ENCODE data around the gene ARHGDIB.

The ARHGDIB gene

DNA sequence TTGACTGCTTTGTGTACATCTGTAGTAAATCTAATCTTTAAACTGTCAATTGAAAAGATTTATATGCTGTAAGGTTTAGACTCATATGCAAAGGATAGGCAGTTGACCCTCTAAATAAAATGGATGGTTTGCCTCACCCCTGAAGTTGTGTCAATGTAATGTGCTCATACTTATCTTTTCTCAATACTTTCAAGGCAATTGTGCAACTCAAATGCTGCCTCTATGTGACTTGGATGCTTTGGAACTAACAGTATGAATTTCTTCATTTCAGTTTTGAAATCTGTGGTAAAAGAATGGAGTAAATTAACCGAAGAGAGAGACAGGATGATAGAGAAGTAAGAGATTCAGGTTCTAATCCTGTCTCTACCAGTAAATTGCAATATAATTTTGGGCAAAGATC, 21.2 kb upstream of the ARHGDIB start:
- no peak for DNase-seq

DNA sequence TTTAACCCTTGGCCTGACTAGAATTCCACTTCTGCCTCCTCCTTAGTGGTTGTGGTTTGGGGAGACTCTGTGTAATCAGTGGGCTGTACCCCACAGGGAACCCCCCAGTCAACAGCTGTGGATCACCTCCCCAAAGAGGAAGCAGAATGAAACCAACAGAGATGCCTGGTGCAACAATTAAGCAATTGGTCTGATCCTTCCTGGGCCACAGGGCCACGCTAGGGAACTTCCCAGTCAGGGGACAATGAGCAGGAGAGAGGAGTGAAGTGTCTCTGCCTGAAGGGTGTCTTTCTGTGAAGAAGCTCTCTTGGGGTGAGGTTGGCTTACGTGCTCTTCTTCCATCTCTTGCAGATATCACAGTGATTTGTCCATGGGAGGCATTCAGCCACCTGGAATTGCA, 19.6 kb upstream of the ARHGDIB start:
- DNase-seq: no peak

DNA sequence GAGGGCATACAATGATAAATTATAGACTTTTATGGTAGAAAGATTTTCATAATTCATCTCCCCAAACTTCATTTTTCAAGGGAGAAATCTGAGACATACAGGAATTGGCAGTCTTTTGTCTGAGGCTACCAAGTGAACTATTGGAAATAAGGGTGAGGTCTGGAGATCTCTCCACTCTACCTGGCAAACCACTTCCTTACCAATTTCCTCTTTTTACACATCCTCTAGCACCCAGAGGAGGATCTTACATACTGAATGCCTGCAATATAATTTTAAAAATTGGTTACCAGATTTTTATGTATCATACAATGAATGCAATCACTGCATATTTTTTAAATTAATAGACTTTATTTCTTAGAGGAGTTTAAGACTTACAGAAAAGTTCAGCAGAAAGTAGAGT, 18.1 kb upstream of the ARHGDIB start:
- DNase-seq: no peak

DNA sequence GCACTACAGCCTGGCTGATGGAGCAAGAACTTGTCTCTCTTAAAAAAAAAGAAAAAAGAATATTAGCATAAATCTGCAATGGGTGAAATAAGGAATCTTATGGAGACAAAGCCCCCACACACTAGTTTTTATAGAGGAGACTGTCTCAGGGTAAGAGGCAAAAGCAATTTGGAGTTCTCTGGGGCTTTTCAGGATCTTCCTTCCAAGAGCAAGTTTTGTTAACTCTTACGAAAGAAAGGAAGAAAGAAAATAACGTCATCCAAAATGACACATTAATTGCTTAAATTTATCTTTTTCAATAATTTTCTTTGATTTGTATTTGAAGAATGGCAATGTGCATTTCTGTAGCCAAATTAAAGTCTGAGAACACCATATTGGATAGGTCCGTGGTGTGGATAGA, 15.3 kb upstream of the ARHGDIB start:
- DNase-seq: no peak

DNA sequence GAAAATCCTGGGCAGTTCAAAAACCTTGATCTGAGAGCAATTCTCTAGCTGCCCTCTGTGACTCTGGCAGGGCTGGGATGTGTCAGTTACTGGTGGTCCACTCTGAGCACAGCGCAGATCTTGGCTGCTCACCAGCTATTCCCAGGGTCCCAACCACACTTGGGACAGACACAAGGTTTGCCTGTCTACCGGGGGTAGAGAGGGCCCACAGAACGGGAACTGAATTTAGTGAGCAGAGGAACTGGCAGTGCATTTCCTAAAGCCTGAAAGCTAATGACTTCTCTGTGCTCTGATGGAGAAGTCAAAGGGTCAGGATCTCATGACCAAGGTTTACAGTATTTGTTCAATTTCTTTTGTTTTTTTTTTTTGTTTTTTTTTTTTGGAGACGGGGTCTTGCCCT, 14.1 kb upstream of the ARHGDIB start:
- no peak for DNase-seq

DNA sequence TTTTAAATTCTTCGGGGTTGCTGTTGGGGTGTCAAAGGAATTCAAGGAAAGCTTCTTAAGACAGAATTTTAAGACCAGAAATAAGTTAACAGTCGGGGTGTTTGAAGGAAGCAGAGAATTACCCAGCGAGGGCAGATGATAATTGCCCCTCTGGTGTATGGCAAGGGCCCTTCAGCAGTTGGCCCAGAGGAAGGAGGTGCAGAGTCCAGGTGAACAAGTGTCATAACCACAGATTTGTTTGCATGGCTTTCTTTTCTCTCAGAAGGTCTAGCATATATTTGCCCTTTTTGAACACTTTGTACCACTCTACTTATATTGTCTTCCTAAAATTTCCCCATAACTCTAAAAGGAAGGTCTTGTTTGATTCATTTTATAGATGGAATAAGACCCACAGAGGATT, 13.2 kb upstream of the ARHGDIB start:
- DNase-seq: no peak

DNA sequence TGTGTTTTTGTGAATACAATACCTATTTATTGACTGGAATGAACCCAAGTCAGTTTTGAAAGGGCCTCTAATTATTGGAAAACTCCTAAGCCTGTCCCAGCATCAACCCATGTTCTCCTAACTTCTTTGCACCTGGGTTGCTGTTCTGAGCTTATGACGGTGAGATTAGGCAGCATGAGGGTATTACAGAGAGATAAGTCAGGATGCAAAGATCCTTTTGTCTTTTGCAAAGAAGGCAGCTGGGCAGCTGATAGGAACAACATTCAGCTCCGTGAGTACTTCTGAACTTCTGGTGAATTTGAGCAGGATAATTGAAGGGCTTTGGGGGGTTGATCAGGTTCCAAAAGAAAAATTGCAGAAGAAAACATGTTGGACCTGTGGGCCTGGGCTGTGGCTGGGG, 11.4 kb upstream of the ARHGDIB start, which contains the start of gene PDE6H:
Gene PDE6H (plus strand): TSS at position 227 of the 400 bp plus-strand sequence. CDS start 4,971 bp downstream, outside the sequence.
- DNase-seq: no peak

DNA sequence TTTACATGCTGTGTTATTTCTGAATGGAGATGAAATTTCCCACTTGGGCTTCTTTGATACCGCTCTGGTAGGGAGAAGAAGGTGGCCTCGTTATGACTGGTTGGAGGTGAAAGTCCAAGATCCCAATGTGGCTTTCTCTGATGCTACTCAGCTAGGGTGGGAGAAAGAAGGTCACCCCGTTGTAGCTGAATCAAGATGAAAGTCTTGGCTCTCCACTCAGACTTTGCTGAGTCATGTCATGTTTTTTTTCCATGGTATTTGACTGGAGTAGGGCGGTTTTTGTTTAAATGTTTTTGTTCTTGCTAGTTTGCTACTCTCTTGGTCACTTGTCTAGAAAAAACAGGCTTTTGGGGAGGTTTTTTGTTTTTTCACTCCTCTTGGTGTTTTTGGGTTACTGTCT, 9.1 kb upstream of the ARHGDIB start:
- DNase-seq: no peak

DNA sequence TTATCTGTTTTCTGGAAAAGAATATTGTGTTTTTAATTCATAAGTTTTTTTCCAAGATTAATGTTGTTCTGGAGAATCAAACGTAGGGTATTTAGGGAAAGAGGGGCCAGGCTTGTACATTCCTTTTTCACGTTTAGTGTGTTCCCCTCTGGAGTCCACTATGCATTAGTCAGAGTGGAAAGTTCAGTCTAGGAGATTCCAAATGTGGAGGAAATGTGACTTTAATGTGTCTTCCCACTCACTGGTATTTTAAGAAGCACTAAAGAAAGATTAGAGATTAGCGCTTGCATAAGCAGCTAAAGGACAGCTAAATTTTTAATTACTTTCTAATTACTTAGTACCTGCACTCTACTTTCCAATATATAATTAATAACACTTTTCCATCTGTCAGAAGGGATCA, 7.1 kb upstream of the ARHGDIB start:
- no peak for DNase-seq

DNA sequence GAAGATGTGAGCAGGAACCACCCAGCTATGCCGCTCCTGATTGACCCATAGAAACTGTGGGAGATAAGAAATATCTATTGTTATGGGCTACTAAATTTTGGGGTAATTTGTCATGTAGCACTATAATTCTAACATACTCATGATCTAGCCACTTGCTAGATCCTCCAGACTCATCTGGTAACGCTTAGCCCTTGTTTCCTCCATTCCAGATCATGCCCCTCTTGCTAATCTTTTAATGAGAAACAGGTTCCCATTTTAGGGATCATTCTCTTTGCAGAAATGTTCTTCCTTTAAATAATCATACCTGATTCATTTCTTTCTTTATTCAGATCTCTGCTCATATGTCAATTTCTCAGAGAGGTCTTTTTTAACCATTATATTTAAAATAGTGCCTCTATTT, 3.8 kb upstream of the ARHGDIB start:
- no peak for DNase-seq

DNA sequence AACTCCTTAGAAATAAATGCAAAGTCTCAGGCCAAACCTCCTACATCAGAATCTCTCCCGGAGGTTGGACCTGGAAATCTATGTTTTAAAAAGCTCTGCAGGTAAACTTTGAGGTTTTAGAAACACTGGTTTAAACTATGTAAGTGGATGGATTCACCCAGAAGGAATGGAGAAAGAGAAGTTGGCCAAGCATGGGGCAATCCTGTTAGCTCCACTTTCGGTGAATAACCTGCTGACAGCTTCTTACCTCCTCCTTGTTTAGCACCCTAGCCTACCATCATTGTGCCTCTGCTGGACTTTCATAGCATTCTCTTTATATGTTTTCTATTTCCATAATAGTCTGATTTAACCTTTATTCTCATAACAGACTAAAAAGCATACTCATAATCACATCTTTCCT, 3.0 kb upstream of the ARHGDIB start:
- DNase-seq: no peak

DNA sequence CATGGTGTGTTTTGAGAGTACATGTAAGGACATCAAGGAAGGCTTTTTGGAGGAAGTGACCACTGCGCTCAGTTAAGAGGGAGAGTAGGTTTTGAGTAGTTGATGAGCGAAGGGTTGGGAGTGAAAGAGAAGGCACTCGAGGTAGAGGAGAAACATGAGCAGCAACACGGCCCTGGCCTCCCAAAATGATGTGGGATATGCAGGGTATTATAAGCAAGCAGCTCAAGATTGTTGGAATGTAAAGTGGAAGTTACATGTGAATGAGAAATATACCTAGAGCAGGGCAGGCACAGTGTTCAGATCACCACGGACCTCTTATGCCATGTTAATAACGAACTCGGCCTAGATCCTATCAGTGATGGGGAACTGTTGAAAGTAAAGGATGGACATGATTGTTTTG, 2.1 kb upstream of the ARHGDIB start:
- DNase-seq: no peak

DNA sequence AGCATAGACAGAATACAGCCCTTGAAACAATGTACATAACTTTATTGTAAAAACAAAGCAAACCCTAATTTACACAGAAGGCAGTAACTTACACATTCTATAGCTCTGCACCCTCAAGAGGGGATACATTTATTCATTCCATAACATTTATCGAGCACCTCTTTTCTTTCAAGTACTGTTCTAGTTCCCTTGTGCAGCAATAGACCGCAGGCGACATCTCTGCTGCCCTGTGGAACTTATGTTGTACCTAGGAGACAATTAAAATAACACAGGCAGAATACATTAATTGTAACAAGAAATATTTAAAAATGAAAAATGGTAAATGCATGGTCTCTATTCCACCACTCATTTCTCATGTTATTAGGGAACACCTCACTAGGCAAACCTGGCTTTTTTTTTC, 1.4 kb upstream of the ARHGDIB start:
- DNase-seq: no peak

DNA sequence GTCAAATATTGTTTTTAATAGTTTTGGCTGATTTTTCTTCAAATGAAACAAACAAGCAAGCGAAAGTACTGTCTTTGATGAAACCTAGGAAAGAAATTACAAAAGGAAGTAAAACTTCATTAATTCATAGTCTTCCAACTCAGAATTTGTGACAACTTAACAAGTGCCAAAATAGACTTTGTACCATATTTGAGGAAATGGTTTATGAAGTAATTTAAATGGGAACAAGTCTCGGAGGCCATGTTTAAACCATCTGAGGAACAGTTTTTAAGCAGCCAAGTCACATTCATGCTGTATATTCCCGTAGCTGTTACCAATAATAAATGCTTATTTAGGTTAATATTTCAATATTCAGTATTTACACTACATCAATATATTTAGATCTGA, 745 bp upstream of the ARHGDIB start:
- no peak for DNase-seq

DNA sequence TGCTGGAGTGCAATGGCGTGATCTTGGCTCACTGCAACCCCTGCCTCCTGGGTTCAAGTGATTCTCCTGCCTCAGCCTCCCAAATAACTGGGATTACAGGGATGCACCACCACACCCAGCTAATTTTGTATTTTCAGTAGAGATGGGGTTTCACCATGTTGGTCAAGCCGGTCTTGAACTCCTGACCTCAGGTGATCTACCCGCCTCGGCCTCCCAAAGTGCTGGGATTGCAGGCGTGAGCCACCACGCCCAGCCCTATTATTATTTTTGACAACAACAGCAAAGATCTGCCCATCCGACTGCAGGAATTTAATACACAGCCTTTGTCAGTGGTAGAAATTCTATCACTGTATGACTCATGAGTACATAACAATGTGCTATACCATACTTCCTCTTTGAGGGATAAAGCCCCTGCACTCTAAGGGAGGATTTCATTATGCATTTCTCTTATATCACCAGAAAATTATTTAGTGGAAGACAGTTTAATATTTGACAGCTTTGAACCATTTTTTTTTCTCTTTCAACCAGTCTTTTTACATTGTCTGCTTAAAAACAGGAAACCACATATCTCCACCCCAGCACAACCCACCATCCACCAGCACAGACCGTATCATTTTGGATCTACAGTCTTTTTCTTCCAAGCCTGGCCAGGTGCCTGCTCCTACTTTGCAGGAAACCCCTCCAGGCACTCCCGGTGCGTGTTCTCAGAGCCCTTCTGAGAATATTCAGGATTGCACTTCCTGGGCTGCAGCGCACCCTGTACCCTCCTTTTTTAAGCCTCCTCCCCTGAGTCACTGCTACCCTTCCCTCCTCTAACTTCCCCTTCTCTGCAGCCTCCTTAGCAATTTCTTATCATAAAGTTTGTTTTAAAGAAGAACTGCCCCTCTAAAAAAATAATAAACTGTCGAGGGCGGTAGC, 594 bp downstream of the ARHGDIB start:
- DNase-seq: peak in 5 of 6 experiments; percentile 52 to 92 (median 83)

DNA sequence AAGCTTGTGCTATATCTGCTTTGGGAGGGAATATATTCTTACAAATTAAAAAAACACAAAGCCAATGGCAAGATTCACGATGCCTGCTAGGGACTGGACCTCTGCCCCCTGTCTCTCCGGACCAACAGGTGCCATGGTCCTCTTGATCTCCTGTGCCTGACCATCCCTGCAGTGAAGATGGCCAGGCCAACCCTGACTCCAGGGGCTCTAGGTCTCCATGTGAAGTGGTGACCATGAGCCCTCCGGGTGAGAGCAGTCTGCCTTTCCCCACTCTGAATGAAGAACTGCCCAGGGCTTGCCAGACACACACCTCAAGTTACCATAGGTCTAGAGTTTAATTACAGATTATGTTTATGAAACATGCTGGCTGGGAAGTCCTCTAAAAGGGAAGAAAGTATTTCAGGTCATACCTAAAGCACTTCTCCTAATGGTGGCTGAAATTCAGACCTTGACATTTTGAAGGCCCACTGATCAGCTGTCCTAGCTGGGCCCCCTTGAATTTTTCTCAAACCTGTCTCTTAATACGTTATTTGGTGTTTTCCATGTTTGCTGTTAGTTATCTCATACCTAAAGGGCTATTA, 1.4 kb downstream of the ARHGDIB start:
- DNase-seq: peak in 1 of 6 experiments; percentile 32

DNA sequence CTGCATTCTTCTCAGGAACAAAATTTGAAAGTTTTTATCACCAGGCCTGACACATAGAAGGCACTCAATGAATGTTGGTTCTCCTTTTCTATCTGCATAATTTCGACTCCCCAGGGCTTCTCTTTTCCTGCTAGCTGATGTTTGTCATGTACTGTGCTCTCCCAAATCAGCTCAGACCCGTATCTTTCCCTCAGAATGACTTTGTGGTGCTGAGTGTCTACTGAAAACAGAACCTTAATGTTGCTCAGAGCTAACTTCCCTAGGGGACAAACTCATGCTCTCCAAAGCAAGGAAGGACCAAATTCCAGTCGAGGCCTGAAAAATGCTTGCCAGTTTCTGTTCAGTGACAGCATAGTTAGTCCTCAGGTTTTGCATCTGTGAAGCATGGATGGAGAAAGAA, 1.9 kb downstream of the ARHGDIB start:
- DNase-seq: peak in 2 of 6 experiments; percentile 17 to 41

DNA sequence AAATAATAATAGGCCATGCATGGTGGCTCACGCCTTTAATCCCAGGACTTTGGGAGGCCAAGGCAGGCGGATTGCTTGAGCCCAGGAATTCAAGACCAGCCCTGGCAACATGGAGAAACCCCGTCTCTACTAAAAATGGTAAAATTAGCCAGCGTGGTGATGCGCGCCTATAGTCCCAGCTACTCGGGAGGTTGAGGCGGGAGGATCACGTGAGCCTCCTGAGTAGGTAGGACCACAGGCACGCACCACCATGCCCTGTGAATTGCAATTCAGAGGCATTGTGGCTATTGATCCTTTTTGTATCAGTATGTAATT, 2.3 kb downstream of the ARHGDIB start:
- DNase-seq: peak in 2 of 6 experiments; percentile 46

DNA sequence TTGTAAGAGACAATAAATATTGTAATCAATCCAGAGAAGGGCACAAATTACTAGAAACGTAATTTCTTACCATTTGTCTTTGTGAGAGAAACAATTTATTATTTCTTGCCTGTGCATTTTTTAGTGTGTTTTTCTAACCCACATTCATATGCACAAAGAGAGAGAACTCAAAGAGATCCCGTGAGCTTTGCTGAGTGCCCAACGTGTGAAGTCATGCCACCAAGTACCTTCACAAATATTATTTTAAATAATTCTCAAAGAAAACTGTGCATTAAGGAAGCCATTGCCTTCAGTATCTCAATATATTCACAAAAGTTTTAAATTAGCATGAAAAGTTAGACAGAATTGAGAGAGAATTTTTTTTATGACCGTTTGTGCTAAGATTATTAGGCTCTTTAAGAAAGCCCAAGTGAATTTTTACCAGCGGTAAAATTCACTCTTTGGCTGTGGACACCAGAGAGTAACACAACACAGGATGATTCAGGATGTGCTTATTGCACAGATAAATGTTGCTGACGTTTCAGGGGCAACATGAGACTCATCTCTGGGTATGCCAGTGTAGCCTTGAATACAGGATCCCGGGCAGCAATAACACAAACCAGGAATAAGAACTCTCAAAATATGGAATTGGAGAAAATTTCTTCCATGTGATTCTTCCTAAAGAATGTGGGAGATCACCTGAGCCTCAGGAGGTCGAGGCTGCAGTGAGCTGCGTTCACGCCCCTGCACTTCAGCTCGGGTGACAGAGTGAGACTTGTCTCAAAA, 2.9 kb downstream of the ARHGDIB start:
- peak in 3 of 6 experiments; percentile 35 to 46 (median 40) for DNase-seq

DNA sequence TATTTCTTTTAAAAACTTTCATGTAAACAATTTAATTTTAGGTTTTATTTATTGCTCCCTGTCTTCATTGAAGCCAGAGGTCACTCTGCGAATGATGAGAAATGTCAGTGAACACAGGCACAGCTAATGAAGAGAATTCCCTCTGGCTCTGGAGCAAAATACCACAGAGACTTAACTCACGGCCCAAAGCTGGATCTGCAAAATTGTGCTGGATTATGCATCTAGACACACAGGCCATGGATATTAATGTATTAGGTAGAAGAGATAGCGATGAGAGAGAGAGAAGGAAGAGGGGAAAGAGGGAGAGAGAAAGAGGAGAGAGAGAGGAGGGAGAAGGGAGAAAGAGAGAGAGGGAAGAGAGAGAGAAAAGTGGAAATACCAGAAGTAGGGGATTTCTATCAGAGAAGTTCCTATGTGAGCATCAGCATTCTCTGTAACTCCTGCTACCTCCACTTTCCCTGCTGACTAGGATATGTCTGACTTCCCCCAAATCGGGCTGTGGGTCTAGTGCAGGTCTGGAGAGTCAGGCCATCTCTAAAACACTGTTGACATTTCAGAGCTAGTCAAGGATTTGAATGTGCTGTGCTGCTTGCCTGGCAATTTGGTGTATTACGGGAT, 3.7 kb downstream of the ARHGDIB start:
- DNase-seq: no peak

DNA sequence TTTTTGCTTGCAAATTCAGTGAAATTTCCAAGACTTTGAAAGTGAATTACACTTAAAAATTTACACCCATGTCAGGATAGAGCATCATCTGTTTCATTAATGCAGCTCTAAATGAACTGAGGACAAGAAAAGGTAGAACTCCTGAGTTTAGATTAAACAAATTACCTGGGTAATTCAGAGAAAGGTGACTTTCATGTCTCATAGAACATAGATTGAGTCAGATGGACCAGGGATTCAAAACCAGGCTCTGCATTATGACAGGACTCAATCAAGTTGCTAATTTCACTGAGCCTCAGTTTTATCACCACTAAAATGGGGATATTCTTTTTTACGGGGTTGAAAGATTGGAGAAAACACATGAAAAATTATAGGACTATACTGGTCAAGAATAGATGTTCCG, 4.5 kb downstream of the ARHGDIB start:
- no peak for DNase-seq

DNA sequence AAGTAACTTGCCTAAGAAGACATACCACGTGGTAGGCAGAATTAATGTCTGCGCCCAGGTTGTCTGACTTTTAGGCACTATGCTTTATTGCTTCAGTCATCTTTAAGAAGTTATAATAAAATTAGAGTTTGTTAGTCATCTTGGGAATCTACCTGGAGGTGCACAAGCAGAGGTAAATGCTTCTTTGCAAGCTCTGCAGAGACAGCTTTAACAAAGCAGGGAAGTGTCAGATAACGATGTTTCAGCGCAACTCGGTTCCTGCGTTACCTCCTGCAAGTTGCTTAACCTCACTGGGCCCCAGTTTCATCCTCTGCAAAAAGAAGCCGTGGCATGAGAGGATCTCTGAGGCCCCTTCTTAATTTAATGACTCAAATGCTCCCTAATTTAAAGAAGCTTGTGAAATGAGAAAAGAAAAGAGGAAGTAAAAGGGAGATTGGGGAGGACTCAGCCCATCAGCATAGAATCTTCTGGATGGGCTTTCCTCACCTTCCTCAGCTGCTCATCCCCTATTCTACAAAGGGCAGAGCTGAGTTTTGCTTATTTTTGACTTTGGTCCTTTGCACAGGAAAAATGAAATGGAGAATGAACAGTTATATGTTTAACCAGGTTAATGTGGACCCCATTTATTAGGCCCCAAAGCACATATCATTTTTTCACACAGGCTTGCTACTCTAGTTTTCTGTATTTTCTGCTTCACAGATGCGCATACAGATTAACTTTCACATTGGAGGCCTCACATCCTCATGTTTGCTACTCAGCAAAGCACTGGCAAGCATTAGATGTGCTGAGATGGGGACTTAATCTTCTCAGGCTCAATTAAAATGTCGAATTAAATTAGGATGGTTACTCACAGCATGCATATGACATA, 5.1 kb downstream of the ARHGDIB start:
- DNase-seq: peak in 3 of 6 experiments; percentile 16 to 55 (median 17)

All from stimulated activated naive CD4-positive, alpha-beta T cell (primary cell).